ENCODE measurements around the gene NUCB2. TPM values are rescaled to one million over a fixed set of nuclear protein-coding genes. Genes with fewer than 3 reads are reported as not detected.

Gene NUCB2
- polyA plus RNA-seq, 2 of the 4 experiments (the other 2 are of a cell fraction): 36.7 to 92.5 TPM

GRCh38 chr11:17375547-17375946 lies 99.0 kb downstream of the NUCB2 start:
- ChIA-PET CTCF (interaction anchor here (0.6 to 21.5 kb wide), 3 partner anchors 8 to 138 kb away, joined by 3 to 1119 read pairs (median 18); no protein-coding TSS in a partner anchor), POLR2A (no interaction called here)
- no peak for DNase-seq (ENCODE audit: low read depth in 1 of 2, low spot score in 1 of 2)
- no peaks in the 10 kb centered on the region for H3K4me1 ChIP-seq
- ATAC-seq: no peak
- H3K4me2 ChIP-seq: no peak overlapping the region
- H3K4me3 ChIP-seq: no peak overlapping the region
- TF ChIP-seq CEBPB (IDR thresholded peaks at IDR 0.05): no peak
- TF ChIP-seq MAFK (IDR thresholded peaks at IDR 0.05; ENCODE audit: partially characterized antibody): peak; percentile 18
- FAIRE-seq: no peak
- 82% methylated on average over 5 of the region's 5 CpGs for WGBS (ENCODE audit: missing lambda C conversion rate)
- no peak overlapping the region for H3K27ac ChIP-seq
- H3K9me3 ChIP-seq: peaks cover 20% of the 10 kb centered on the region

GRCh38 chr11:17376493-17376892 lies 100.0 kb downstream of the NUCB2 start:
- Histone ChIP-seq H3K4me3 (no peak overlapping the region), H3K9me3 (peaks cover 18% of the 10 kb centered on the region), H3K4me1 (no peaks in the 10 kb centered on the region), H3K4me2 (no peak overlapping the region), H3K27ac (no peak overlapping the region)
- 69% methylated on average over 3 of the region's 3 CpGs for WGBS (ENCODE audit: missing lambda C conversion rate)
- ChIA-PET CTCF (interaction anchor here (3.4 to 21.5 kb wide), 2 partner anchors 12 to 137 kb away, joined by 10 to 1119 read pairs; partner anchors contain the start of gene KCNJ11), POLR2A (no interaction called here)
- TF ChIP-seq ZSCAN20 (CRISPR knock-in tag; IDR thresholded peaks at IDR 0.05) (no peak), RFX5 (IDR thresholded peaks at IDR 0.05) (no peak), RARB (CRISPR knock-in tag; IDR thresholded peaks at IDR 0.05) (no peak), NR3C1 (IDR thresholded peaks at IDR 0.05) (no peak), ZNF302 (CRISPR knock-in tag; IDR thresholded peaks at IDR 0.05) (no peak), RAD21 (conservative IDR thresholded peaks at IDR 0.05 in 1 of 2, IDR thresholded peaks at IDR 0.05 in 1 of 2) (no peak), HMGXB4 (CRISPR knock-in tag; IDR thresholded peaks at IDR 0.05; ENCODE audit: borderline replicate concordance) (no peak), MAFK (IDR thresholded peaks at IDR 0.05; ENCODE audit: partially characterized antibody) (no peak), CEBPB (IDR thresholded peaks at IDR 0.05) (no peak), REST (IDR thresholded peaks at IDR 0.05) (no peak), HOXB5 (CRISPR knock-in tag; IDR thresholded peaks at IDR 0.05) (no peak), PBX3 (IDR thresholded peaks at IDR 0.05) (no peak), HEYL (CRISPR knock-in tag; IDR thresholded peaks at IDR 0.05) (no peak), HOXB13 (CRISPR knock-in tag; IDR thresholded peaks at IDR 0.05; ENCODE audit: low read depth) (no peak), CHD4 (IDR thresholded peaks at IDR 0.05; ENCODE audit: borderline replicate concordance) (no peak), FOSB (CRISPR knock-in tag; IDR thresholded peaks at IDR 0.05) (no peak), KDM1A (IDR thresholded peaks at IDR 0.05; ENCODE audit: low read depth) (no peak), HES2 (IDR thresholded peaks at IDR 0.05) (no peak)
- DNase-seq (ENCODE audit: low read depth in 1 of 2, low spot score in 1 of 2) (no peak), FAIRE-seq (no peak), ATAC-seq (no peak)
